HepG2 (cell line): ENCODE measurements around the gene HSD17B2. TPM values are rescaled to one million over a fixed set of nuclear protein-coding genes. Genes with fewer than 3 reads are reported as not detected.
A peak's percentile ranks its signal among the peaks of the same experiment; 100 is the strongest.

Experiments used
- ATF1 ChIP-seq: IDR thresholded peaks from 2 replicates; pipeline ENCODE4 v1.6.1; 2016; ENCODE audit warnings: mild to moderate bottlenecking, control low read depth
- BRD4 ChIP-seq: sonication (generic); formaldehyde crosslinking; IDR thresholded peaks from 2 replicates; pipeline ENCODE4 v1.4.0; 2020; ENCODE audit warnings: missing genetic modification reagents
- DMAP1 ChIP-seq: IDR thresholded peaks from 2 replicates; pipeline ENCODE4 v1.6.1; 2016
- ETV6 ChIP-seq: sonication (generic); formaldehyde crosslinking; conservative IDR thresholded peaks from 2 replicates; pipeline ENCODE4 v1.4.0; 2020; ENCODE audit warnings: missing genetic modification reagents
- GLI4 ChIP-seq: sonication (generic); formaldehyde crosslinking; IDR thresholded peaks from 2 replicates; pipeline ENCODE4 v1.5.1; 2020; ENCODE audit warnings: missing genetic modification reagents, mild to moderate bottlenecking, moderate library complexity, borderline replicate concordance
- HDAC2 ChIP-seq: sonication (generic); formaldehyde crosslinking; IDR thresholded peaks from 2 replicates; pipeline ENCODE4 v1.4.0; 2020; ENCODE audit warnings: missing genetic modification reagents
- JDP2 ChIP-seq: sonication (generic); formaldehyde crosslinking; IDR thresholded peaks from 2 replicates; pipeline ENCODE4 v1.8.1; 2022; ENCODE audit warnings: missing genetic modification reagents, borderline replicate concordance
- KMT2A ChIP-seq: sonication (generic); formaldehyde crosslinking; IDR thresholded peaks from 2 replicates; pipeline ENCODE4 v1.4.0; 2020; ENCODE audit warnings: missing genetic modification reagents
- NFYB ChIP-seq: sonication (generic); formaldehyde crosslinking; IDR thresholded peaks from 2 replicates; pipeline ENCODE4 v1.4.0; 2020; ENCODE audit warnings: missing genetic modification reagents
- PHF20 ChIP-seq: sonication (generic); formaldehyde crosslinking; IDR thresholded peaks from 2 replicates; pipeline ENCODE4 v1.5.0; 2020; ENCODE audit warnings: mild to moderate bottlenecking, missing genetic modification reagents
- POLR2A ChIP-seq, 2 experiments: IDR thresholded peaks; 2 replicates each; pipeline ENCODE4 v1.6.1; 2011; ENCODE audit warnings: low read depth in 2 of 2, low read length in 2 of 2, mild to moderate bottlenecking in 1 of 2, moderate library complexity in 1 of 2; ENCODE audit not compliant: insufficient read depth in 1 of 2
- SMARCC2 ChIP-seq: fragments of 450-650 bp; IDR thresholded peaks from 2 replicates; pipeline ENCODE4 v1.6.1; 2017; ENCODE audit warnings: antibody characterized with exemption, mild to moderate bottlenecking
- SMYD3 ChIP-seq: sonication (generic); formaldehyde crosslinking; IDR thresholded peaks from 2 replicates; pipeline ENCODE4 v1.8.1; 2023; ENCODE audit warnings: mild to moderate bottlenecking, missing genetic modification reagents
- SNAPC2 ChIP-seq: sonication (generic); formaldehyde crosslinking; IDR thresholded peaks from 2 replicates; pipeline ENCODE4 v1.8.1; 2022; ENCODE audit warnings: mild to moderate bottlenecking, missing genetic modification reagents
- ZBTB7B ChIP-seq: sonication (generic); formaldehyde crosslinking; IDR thresholded peaks from 2 replicates; pipeline ENCODE4 v1.4.0; 2020; ENCODE audit warnings: missing genetic modification reagents
- ZFX ChIP-seq: sonication (generic); formaldehyde crosslinking; IDR thresholded peaks from 2 replicates; pipeline ENCODE4 v1.4.0; 2020; ENCODE audit warnings: mild to moderate bottlenecking, low read depth, missing genetic modification reagents, moderate library complexity
- ZNF136 ChIP-seq: sonication (generic); formaldehyde crosslinking; IDR thresholded peaks from 2 replicates; pipeline ENCODE4 v1.8.1; 2022; ENCODE audit warnings: low read depth, mild to moderate bottlenecking, moderate library complexity, missing genetic modification reagents
- ZNF558 ChIP-seq: sonication (generic); formaldehyde crosslinking; IDR thresholded peaks from 2 replicates; pipeline ENCODE4 v1.9.0; 2022; ENCODE audit warnings: mild to moderate bottlenecking, missing genetic modification reagents, borderline replicate concordance
- ZNF780A ChIP-seq: sonication (generic); formaldehyde crosslinking; IDR thresholded peaks from 2 replicates; pipeline ENCODE4 v1.8.0; 2022; ENCODE audit warnings: mild to moderate bottlenecking, missing genetic modification reagents, moderate library complexity
- ZNF790 ChIP-seq: sonication (generic); formaldehyde crosslinking; IDR thresholded peaks from 2 replicates; pipeline ENCODE4 v1.8.0; 2022; ENCODE audit warnings: missing genetic modification reagents, mild to moderate bottlenecking, borderline replicate concordance
- ZNF839 ChIP-seq: sonication (generic); formaldehyde crosslinking; IDR thresholded peaks from 2 replicates; pipeline ENCODE4 v1.4.0; 2020; ENCODE audit warnings: missing genetic modification reagents, mild to moderate bottlenecking, borderline replicate concordance
- ZSCAN25 ChIP-seq: sonication (generic); formaldehyde crosslinking; IDR thresholded peaks from 2 replicates; pipeline ENCODE4 v1.8.0; 2022; ENCODE audit warnings: mild to moderate bottlenecking, missing genetic modification reagents
- polyA plus RNA-seq, 8 experiments: library from polyadenylated mRNA; depleted of rRNA in 3 of 8; stranded (reverse) in 7 of 8; unstranded in 1 of 8; fragments of >200 nt; fragmentation: Illumina TruSeq in 4 of 8; extraction: Trizol in 4 of 8; gene quantifications; 2 replicates each; pipeline versions ENCODE4 v1.2.1 to v1.2.3, GENCODE V29; 2011 to 2016; ENCODE audit warnings: low read depth in 4 of 8, missing spikeins in 1 of 8, mixed read lengths in 1 of 8; ENCODE audit not compliant: insufficient read depth in 1 of 8
- total RNA-seq, 5 experiments: library from RNA; depleted of rRNA; stranded (reverse); fragments of >200 nt; fragmentation: Illumina TruSeq; extraction: Trizol; gene quantifications; 2 replicates each; pipeline ENCODE4 v1.2.3, GENCODE V29; 2016; ENCODE audit warnings: low read depth in 1 of 5
- TF ChIP-seq, protein P1 (sequence below): sonication (generic); formaldehyde crosslinking; IDR thresholded peaks from 2 replicates; pipeline ENCODE4 v1.4.0; 2020; ENCODE audit warnings: mild to moderate bottlenecking, missing genetic modification reagents
- TF ChIP-seq, protein P2 (sequence below): sonication (generic); formaldehyde crosslinking; IDR thresholded peaks from 2 replicates; pipeline ENCODE4 v1.4.0; 2020; ENCODE audit warnings: mild to moderate bottlenecking, missing genetic modification reagents
- TF ChIP-seq, protein P3 (sequence below): sonication (generic); formaldehyde crosslinking; IDR thresholded peaks from 2 replicates; pipeline ENCODE4 v1.8.1; 2023; ENCODE audit warnings: mild to moderate bottlenecking, missing genetic modification reagents

HSD17B2 gene
- total and polyA plus RNA-seq, 2 of the 13 experiments (the other 11 are each of a cell fraction or from before 2014, with no cell fraction given), result 26.3 to 69.3 TPM

DNA sequence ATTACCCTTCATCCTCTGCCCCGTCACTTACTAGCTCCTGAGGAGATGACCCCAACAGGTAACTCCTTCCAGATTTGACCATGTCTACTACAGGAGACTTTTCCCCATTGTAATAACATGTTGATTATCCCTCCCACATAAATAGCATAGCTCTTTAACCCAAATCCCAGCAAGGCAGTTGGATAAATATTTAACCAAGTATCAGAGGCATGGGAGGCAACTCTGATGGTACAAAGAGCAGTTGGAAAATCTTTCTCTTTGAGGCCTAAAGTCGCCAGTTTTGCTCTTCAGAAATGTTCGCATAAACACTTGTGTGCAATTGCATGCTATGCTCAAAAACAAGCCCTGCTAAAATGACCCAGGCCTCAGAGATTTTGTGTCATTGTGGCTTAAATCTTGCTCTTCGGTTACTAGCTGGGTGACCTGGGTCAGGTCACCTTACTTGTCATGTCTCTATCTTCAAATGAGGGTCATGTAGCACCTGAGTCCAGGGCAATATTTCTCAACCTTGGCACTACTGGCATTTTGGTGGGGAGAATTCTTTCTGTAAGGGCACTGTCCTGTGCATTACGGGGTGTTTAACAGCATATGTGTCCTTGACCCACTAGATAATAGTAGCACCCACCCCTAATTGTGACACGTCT, 48.8 kb downstream of the HSD17B2 start (continued):
- TF ChIP-seq JDP2 (no peak), ETV6 (no peak), ZNF136 (CRISPR knock-in tag) (no peak), HDAC2 (CRISPR knock-in tag) (peak; percentile 65), ZFX (CRISPR knock-in tag) (peak; percentile 58), BRD4 (CRISPR knock-in tag) (no peak), ZNF558 (CRISPR knock-in tag) (no peak), ZBTB7B (CRISPR knock-in tag) (no peak), ZNF780A (no peak), SNAPC2 (no peak), KMT2A (CRISPR knock-in tag) (peak; percentile 25; the same call in 1 of the 2 replicates), ZNF839 (CRISPR knock-in tag) (no peak), NFYB (no peak), ZNF790 (CRISPR knock-in tag) (no peak), ZSCAN25 (CRISPR knock-in tag) (no peak), SMYD3 (CRISPR knock-in tag) (no peak), POLR2A (IDR thresholded peaks at IDR 0.05; ENCODE audit: insufficient read depth in 1 of 2, low read depth in 2 of 2, low read length in 2 of 2) (no peak), PHF20 (CRISPR knock-in tag) (no peak), GLI4 (CRISPR knock-in tag) (no peak), ATF1 (CRISPR knock-in tag) (no peak), DMAP1 (no peak), SMARCC2 (no peak)
- TF ChIP-seq, protein P1, sequence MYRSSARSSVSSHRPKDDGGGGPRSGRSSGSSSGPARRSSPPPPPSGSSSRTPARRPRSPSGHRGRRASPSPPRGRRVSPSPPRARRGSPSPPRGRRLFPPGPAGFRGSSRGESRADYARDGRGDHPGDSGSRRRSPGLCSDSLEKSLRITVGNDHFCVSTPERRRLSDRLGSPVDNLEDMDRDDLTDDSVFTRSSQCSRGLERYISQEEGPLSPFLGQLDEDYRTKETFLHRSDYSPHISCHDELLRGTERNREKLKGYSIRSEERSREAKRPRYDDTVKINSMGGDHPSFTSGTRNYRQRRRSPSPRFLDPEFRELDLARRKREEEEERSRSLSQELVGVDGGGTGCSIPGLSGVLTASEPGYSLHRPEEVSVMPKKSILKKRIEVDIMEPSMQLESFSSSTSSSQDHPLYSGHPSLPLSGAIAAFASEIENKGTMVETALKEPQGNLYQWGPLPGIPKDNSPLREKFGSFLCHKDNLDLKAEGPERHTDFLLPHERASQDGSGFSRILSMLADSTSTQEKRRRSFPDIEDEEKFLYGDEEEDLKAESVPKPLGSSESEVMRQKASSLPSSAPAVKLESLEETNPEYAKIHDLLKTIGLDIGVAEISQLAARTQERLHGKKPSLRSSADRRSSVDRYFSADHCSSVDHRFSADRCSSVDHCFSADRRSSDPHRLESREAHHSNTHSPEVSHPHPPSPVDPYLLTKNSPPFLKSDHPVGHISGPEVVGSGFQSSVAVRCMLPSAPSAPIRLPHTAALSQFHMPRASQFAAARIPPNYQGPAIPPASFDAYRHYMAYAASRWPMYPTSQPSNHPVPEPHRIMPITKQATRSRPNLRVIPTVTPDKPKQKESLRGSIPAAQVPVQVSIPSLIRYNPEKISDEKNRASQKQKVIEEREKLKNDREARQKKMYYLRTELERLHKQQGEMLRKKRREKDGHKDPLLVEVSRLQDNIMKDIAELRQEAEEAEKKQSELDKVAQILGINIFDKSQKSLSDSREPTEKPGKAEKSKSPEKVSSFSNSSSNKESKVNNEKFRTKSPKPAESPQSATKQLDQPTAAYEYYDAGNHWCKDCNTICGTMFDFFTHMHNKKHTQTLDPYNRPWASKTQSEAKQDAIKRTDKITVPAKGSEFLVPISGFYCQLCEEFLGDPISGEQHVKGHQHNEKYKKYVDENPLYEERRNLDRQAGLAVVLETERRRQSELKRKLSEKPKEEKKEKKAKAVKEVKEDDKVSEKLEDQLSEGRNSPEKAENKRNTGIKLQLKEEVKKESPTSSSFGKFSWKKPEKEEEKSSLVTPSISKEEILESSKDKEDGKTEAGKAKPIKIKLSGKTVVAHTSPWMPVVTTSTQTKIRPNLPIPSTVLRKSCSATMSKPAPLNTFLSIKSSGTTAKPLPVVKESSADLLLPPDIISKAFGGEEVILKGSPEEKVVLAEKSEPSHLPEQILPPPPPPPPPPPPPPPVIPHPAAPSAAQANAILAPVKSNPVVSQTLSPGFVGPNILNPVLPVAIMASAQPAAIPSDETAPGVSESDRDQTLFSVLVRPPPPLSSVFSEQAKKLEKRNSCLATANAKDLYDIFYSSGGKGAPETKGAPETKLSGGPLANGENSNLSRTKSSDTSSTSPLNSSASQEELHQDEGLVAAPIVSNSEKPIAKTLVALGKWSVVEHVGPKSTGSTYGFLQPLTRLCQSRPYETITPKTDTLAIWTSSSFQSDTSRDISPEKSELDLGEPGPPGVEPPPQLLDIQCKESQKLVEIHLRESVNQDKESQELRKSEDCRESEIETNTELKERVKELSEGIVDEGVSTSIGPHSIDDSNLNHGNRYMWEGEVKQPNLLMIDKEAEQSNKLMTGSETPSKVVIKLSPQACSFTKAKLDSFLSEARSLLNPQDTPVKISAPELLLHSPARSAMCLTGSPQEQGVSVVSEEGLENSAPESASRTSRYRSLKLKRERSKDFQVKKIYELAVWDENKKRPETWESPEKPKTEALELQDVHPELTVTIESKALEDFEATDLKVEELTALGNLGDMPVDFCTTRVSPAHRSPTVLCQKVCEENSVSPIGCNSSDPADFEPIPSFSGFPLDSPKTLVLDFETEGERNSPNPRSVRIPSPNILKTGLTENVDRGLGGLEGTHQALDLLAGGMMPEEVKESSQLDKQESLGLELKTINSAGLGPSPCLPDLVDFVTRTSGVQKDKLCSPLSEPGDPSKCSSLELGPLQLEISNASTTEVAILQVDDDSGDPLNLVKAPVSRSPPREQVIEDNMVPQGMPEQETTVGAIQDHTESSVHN (CRISPR knock-in tag), result no peak
- TF ChIP-seq, protein P2, sequence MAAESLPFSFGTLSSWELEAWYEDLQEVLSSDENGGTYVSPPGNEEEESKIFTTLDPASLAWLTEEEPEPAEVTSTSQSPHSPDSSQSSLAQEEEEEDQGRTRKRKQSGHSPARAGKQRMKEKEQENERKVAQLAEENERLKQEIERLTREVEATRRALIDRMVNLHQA (CRISPR knock-in tag), result no peak
- TF ChIP-seq, protein P3, sequence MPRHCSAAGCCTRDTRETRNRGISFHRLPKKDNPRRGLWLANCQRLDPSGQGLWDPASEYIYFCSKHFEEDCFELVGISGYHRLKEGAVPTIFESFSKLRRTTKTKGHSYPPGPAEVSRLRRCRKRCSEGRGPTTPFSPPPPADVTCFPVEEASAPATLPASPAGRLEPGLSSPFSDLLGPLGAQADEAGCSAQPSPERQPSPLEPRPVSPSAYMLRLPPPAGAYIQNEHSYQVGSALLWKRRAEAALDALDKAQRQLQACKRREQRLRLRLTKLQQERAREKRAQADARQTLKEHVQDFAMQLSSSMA (CRISPR knock-in tag), result no peak
